Measurements from ENCODE around the gene DNAAF1.

DNAAF1 gene

DNA sequence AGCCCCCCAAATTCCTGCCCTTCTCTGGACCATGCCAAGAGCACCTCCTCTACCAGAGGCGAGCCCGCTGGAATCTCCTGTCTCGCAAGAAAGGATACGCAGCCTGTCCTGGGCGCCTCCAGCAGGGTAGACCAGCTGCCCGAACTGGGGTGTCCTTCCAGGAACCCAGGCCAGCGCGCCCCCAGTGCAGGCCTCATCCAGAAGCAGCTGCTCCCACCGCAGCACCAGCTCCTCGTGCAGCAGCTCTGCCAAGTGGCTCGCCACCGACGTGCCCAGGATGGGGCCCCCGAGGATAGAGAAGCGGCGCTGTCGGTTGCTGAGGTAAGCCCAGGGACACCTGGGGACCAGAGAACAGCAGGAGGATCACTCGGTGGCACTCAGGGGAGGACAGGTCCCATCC is 37.0 kb downstream of the DNAAF1 start:
- H3K36me3 ChIP-seq (ENCODE audit: control insufficient read depth, insufficient read depth, low read length), result peaks cover 46% of the 10 kb centered on the region
- no peaks in the 10 kb centered on the region for H3K9me3 ChIP-seq (ENCODE audit: control insufficient read depth, low read length)
- no peak overlapping the region for H3K4me3 ChIP-seq (ENCODE audit: insufficient read depth, low read depth, low read length, poor library complexity, severe bottlenecking)
- peaks cover 7% of the 10 kb centered on the region for H3K4me1 ChIP-seq (ENCODE audit: control insufficient read depth, insufficient read depth, low read length, poor library complexity, severe bottlenecking)
- no peaks in the 10 kb centered on the region for H3K27me3 ChIP-seq (replicated peaks; ENCODE audit: control insufficient read depth, insufficient read depth, low read length, poor library complexity, severe bottlenecking)
- no peak for DNase-seq
- H3K27ac ChIP-seq (ENCODE audit: insufficient read depth, low read length, poor library complexity, severe bottlenecking), result no peak overlapping the region

DNA sequence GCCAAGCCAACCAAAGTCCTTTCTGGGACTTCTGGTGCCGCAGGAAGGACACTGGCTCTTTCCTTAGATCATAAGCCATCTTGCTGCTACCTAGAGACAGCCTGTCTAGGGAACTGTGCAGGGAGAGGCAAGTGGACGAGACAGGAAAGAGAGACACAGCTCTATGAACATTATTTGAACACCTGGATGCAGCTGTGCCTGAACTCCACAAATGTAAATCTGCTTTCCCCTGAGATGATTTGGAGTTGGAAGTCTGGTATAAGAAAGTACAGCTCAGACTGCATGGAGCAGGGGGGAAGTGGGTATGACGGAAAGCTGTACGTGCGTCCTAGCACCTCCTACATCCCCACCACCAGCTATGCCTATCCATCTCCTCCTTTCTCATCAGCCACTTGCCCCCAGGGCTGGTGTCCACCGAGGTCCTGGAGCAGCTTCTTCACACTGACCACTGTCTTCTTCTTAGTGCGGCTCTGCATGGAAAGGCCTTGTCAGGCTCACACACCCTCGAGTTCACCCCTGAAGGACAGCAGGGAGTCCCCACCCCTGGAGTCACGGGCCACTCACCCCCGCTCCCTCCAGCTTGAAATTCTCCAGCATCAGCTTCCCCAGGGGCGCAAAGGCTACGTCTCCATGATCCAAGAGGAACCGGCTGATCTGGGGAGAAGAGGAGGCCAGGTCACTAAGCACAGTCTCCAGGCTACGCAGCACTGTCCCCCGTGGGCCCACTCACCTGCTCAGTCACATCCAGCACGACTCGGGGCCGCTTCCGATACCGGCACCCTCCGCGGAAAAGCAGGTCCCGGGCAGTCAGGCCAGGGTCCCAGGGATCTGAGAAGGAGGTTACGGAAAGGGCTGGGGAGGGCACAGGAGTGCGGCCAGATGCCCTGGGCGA is 37.8 kb downstream of the DNAAF1 start:
- H3K27ac ChIP-seq (ENCODE audit: insufficient read depth, low read length, poor library complexity, severe bottlenecking), result no peak overlapping the region
- H3K27me3 ChIP-seq (replicated peaks; ENCODE audit: control insufficient read depth, insufficient read depth, low read length, poor library complexity, severe bottlenecking), result no peaks in the 10 kb centered on the region
- no peak overlapping the region for H3K4me3 ChIP-seq (ENCODE audit: insufficient read depth, low read depth, low read length, poor library complexity, severe bottlenecking)
- peaks cover 7% of the 10 kb centered on the region for H3K4me1 ChIP-seq (ENCODE audit: control insufficient read depth, insufficient read depth, low read length, poor library complexity, severe bottlenecking)
- no peaks in the 10 kb centered on the region for H3K9me3 ChIP-seq (ENCODE audit: control insufficient read depth, low read length)
- no peak for DNase-seq
- H3K36me3 ChIP-seq (ENCODE audit: control insufficient read depth, insufficient read depth, low read length), result peaks cover 46% of the 10 kb centered on the region

DNA sequence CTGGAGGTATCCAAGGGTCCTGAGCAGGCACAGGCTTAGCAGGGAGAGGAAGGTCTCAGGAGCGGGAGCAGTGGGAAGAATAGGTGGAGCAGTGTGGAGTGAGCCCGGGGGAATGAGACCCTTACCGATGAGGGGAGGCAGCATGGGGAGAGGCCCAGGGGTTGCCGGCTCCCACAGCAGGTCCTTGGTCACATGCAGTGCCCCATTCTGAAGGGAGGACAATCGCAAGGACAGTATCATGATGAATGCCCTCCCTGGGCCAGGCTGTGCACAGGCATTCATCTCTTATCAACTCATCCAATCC is 38.4 kb downstream of the DNAAF1 start:
- DNase-seq, result no peak
- no peak overlapping the region for H3K27ac ChIP-seq (ENCODE audit: insufficient read depth, low read length, poor library complexity, severe bottlenecking)
- H3K9me3 ChIP-seq (ENCODE audit: control insufficient read depth, low read length), result no peaks in the 10 kb centered on the region
- H3K27me3 ChIP-seq (replicated peaks; ENCODE audit: control insufficient read depth, insufficient read depth, low read length, poor library complexity, severe bottlenecking), result no peaks in the 10 kb centered on the region
- H3K36me3 ChIP-seq (ENCODE audit: control insufficient read depth, insufficient read depth, low read length), result peaks cover 45% of the 10 kb centered on the region
- no peak overlapping the region for H3K4me3 ChIP-seq (ENCODE audit: insufficient read depth, low read depth, low read length, poor library complexity, severe bottlenecking)
- peaks cover 7% of the 10 kb centered on the region for H3K4me1 ChIP-seq (ENCODE audit: control insufficient read depth, insufficient read depth, low read length, poor library complexity, severe bottlenecking)

DNA sequence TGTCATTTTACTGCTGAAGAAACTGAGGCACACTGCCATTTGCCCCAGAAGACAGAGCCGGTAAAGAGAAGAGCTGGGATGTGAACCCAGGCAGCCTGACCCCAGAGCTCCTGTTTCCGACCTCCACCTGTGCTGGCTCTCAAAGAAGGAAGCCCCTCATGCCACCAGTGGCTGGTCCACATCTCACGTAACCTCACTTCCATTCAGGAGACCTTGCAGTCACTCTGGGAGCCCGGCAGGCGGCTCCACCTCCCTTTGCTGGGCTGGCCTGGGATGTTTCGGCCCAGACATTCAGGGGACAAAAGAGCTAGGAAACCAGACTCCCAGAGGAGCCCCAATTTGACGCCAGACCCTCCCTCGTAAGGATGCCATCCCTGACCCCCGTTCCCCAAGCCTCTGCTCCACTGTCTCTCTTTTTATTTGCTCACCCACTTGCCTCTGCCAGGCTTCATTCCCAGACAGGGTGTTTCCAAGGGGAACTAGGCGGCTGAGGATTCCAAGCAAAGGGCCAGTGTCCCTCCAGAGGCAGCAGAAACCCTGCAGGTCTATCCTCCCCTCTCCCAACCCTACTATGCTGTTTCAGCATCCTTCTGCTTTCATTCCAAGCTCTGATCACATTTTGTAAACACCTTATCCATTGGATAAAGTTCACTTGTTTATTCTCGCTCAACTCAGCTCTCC is 38.9 kb downstream of the DNAAF1 start:
- Histone ChIP-seq H3K4me3 (ENCODE audit: insufficient read depth, low read depth, low read length, poor library complexity, severe bottlenecking) (no peak overlapping the region), H3K9me3 (ENCODE audit: control insufficient read depth, low read length) (no peaks in the 10 kb centered on the region), H3K36me3 (ENCODE audit: control insufficient read depth, insufficient read depth, low read length) (peaks cover 40% of the 10 kb centered on the region), H3K27ac (ENCODE audit: insufficient read depth, low read length, poor library complexity, severe bottlenecking) (no peak overlapping the region), H3K4me1 (ENCODE audit: control insufficient read depth, insufficient read depth, low read length, poor library complexity, severe bottlenecking) (peaks cover 7% of the 10 kb centered on the region), H3K27me3 (replicated peaks; ENCODE audit: control insufficient read depth, insufficient read depth, low read length, poor library complexity, severe bottlenecking) (no peaks in the 10 kb centered on the region)
- DNase-seq, result no peak

DNA sequence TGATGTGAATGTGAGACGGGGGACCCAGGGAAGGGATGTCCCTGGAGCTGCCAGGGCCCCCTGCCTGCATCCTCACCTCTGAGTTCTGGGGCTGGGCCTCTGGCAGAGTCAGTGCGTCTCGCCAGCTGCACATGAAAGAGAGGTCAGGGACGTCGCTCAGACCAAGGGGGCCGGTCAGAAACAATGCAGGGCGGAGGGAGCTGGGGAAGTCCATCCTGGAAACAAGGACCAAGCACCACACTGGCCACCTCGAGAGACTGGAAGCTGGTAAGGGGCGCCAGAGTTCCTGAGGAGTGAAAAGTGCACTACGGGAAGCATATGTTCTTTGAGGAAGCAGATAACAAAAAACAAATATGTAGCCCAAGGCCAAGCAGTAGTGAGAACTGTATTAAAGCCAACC is 39.7 kb downstream of the DNAAF1 start:
- peaks cover 36% of the 10 kb centered on the region for H3K36me3 ChIP-seq (ENCODE audit: control insufficient read depth, insufficient read depth, low read length)
- DNase-seq, result no peak
- no peaks in the 10 kb centered on the region for H3K27me3 ChIP-seq (replicated peaks; ENCODE audit: control insufficient read depth, insufficient read depth, low read length, poor library complexity, severe bottlenecking)

DNA sequence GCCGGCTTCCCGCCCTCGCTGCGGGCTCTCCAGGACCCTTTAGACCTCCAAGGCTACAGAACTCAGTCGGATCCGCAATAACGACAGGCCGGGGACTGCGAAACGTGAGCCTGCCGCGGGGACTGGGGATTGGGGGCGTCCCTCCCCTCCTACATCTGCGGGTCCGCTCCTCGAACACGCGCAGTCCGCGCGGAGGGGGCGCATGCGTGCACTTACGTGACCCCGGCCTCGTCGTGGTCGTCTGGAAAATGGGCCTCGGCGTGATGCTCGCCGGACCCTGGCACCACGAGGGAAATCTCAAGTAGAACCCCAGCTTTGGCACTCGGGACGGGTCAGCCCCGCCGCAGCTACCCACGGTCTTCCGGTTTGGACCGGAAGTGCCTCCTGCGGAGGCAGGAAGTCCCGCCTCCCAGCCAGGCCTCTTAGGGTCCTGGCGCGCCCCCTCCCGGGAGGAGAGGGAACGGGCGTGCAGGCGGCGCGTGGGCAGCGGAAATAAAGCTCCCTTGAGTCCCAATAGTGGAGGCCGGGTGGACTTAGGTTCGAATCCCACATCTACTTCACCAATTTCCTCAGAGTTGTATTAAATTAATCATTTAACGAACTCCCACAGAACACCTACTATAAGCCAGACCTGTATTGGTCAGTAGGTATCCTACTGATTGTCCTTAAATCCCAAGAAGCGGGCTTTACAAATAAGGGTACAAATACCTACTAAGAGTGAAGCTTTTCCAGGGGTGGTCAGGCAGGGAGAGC is 41.8 kb downstream of the DNAAF1 start, which contains the start of gene TAF1C:
TSS of gene TAF1C (minus strand) at position 373 of the 753 bp plus-strand sequence. CDS start 2,069 bp downstream, outside the sequence.
- Histone ChIP-seq H3K4me3 (ENCODE audit: insufficient read depth, low read depth, low read length, poor library complexity, severe bottlenecking) (peak within 1 kb of the TSS; percentile 82), H3K27me3 (replicated peaks; ENCODE audit: control insufficient read depth, insufficient read depth, low read length, poor library complexity, severe bottlenecking) (no peaks in the 10 kb centered on the region), H3K4me1 (ENCODE audit: control insufficient read depth, insufficient read depth, low read length, poor library complexity, severe bottlenecking) (peaks cover 7% of the 10 kb centered on the region), H3K9me3 (ENCODE audit: control insufficient read depth, low read length) (no peaks in the 10 kb centered on the region), H3K27ac (ENCODE audit: insufficient read depth, low read length, poor library complexity, severe bottlenecking) (peak within 1 kb of the TSS; percentile 70), H3K36me3 (ENCODE audit: control insufficient read depth, insufficient read depth, low read length) (peaks cover 18% of the 10 kb centered on the region)
- DNase-seq, result peak; percentile 76 to 81 (median 77)

More for the DNA sequence above, 39.7 kb downstream of the DNAAF1 start:
- Histone ChIP-seq H3K4me1 (ENCODE audit: control insufficient read depth, insufficient read depth, low read length, poor library complexity, severe bottlenecking) (peaks cover 7% of the 10 kb centered on the region), H3K27ac (ENCODE audit: insufficient read depth, low read length, poor library complexity, severe bottlenecking) (no peak overlapping the region), H3K4me3 (ENCODE audit: insufficient read depth, low read depth, low read length, poor library complexity, severe bottlenecking) (no peak overlapping the region), H3K9me3 (ENCODE audit: control insufficient read depth, low read length) (no peaks in the 10 kb centered on the region)

DNA sequence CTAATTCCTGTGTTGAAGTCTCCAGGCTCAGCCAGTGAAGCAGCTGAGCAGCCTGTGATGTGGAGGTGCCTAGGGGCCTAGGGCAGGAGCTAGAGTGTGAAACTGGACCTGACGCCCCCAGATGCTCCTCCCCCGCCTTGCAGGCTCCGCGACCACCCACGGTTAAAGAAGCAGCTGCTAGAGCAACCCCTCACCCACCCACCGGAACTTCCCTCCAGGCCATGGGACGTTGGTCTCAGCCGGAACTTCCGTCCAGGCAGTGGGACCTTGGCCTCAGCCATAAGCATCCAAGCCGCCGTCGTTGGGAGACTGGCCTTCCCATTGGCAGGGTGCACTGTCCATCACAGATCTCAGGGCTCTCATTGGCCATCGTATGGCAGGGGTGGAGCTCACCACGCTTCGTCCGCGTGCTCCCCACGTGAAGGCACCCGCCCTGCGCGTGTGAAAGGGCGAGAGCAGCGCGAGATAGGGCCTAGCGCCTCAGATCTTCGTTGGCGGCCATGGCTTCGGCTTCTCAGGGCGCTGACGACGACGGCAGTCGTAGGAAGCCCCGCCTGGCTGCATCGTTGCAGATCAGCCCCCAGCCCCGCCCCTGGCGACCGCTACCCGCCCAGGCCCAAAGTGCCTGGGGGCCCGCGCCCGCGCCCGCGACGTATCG is 45.8 kb downstream of the DNAAF1 start, which contains the start of gene ADAD2:
TSS of gene ADAD2 (plus strand) at position 427 of the 658 bp plus-strand sequence. CDS start at position 501, 74 bp downstream.
- H3K27ac ChIP-seq (ENCODE audit: insufficient read depth, low read length, poor library complexity, severe bottlenecking), result no peak within 1 kb of the TSS
- no peak for DNase-seq
- no peaks in the 10 kb centered on the region for H3K27me3 ChIP-seq (replicated peaks; ENCODE audit: control insufficient read depth, insufficient read depth, low read length, poor library complexity, severe bottlenecking)
- no peak within 1 kb of the TSS for H3K4me3 ChIP-seq (ENCODE audit: insufficient read depth, low read depth, low read length, poor library complexity, severe bottlenecking)
- H3K4me1 ChIP-seq (ENCODE audit: control insufficient read depth, insufficient read depth, low read length, poor library complexity, severe bottlenecking), result peaks cover 7% of the 10 kb centered on the region
- H3K36me3 ChIP-seq (ENCODE audit: control insufficient read depth, insufficient read depth, low read length), result no peaks in the 10 kb centered on the region
- no peaks in the 10 kb centered on the region for H3K9me3 ChIP-seq (ENCODE audit: control insufficient read depth, low read length)

DNA sequence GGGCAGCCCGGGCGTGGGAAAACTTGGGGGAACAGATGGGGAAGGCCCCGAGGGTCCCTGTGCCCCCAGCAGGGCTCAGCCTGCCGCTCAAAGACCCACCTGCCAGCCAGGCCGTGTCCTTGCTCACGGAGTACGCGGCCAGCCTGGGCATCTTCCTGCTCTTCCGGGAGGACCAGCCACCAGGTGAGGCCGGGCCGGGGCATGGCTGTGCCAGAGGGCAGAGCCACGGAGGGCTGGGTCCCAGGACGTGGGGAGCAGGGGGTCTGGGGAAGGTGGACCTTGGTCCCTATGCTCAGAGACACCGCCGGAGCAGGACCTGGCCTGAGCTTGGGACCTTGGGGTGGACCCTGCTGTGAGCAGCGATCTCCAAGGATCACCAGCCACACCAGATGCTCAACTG is 46.4 kb downstream of the DNAAF1 start:
- Histone ChIP-seq H3K4me1 (ENCODE audit: control insufficient read depth, insufficient read depth, low read length, poor library complexity, severe bottlenecking) (peaks cover 3% of the 10 kb centered on the region), H3K27me3 (replicated peaks; ENCODE audit: control insufficient read depth, insufficient read depth, low read length, poor library complexity, severe bottlenecking) (no peaks in the 10 kb centered on the region), H3K27ac (ENCODE audit: insufficient read depth, low read length, poor library complexity, severe bottlenecking) (no peak overlapping the region), H3K4me3 (ENCODE audit: insufficient read depth, low read depth, low read length, poor library complexity, severe bottlenecking) (no peak overlapping the region), H3K9me3 (ENCODE audit: control insufficient read depth, low read length) (no peaks in the 10 kb centered on the region), H3K36me3 (ENCODE audit: control insufficient read depth, insufficient read depth, low read length) (no peaks in the 10 kb centered on the region)
- no peak for DNase-seq

DNA sequence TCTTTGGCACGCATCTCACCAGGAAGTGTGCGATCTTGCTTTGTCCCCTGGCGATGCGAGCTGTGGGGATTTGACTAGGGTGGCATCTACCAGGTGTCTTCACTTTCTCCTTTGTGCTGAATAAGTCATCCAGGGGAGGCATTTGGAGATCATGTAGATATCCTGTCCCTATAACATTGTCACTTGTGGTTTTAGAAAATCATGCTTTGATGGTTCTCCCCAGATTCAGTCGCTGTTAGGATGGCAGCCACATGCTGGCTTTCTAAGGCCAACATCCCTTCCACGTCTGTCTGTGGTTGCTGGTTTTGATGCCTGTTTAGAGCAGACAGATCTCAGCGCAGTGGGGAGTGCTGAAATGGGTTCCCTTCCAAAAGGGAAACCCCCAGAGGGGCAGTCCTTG is 48.4 kb downstream of the DNAAF1 start:
- Histone ChIP-seq H3K9me3 (ENCODE audit: control insufficient read depth, low read length) (no peaks in the 10 kb centered on the region), H3K27ac (ENCODE audit: insufficient read depth, low read length, poor library complexity, severe bottlenecking) (no peak overlapping the region), H3K4me1 (ENCODE audit: control insufficient read depth, insufficient read depth, low read length, poor library complexity, severe bottlenecking) (peaks cover 3% of the 10 kb centered on the region), H3K4me3 (ENCODE audit: insufficient read depth, low read depth, low read length, poor library complexity, severe bottlenecking) (no peak overlapping the region), H3K27me3 (replicated peaks; ENCODE audit: control insufficient read depth, insufficient read depth, low read length, poor library complexity, severe bottlenecking) (no peaks in the 10 kb centered on the region), H3K36me3 (ENCODE audit: control insufficient read depth, insufficient read depth, low read length) (no peaks in the 10 kb centered on the region)
- no peak for DNase-seq
